Measurements from ENCODE around the gene ZNF133. TPM values are rescaled to one million over a fixed set of nuclear protein-coding genes. Genes with fewer than 3 reads are reported as not detected.
"Not testable (repeated sequence)": the region's sequence is repeated elsewhere in the genome, so short reads cannot be mapped to it uniquely, and the experiment has no call there.

Gene ZNF133
- 10 to 100 TPM in 4 of 6 experiments, 1 to 10 TPM in 2; 8.9 to 11.4 (median 10.2) TPM for total RNA-seq (2021; fragmentation: NEBNext Ultra II Directional; extraction: Animal tissue kit (Norgen Biotek cat#: 25700))
- long read RNA-seq, partial matches to known transcripts = 0 of 1 reads
- long read RNA-seq, other reads (novel, unspliced or antisense) = 1 of 1 reads

GRCh38 chr20:18287915-18288748, at the start of gene ZNF133:
Gene ZNF133, plus strand, starts transcription at chr20:18288527. Its CDS starts 17,160 bp downstream, at chr20:18305687.
- peak within 1 kb of the TSS; percentile 97 for H3K4me3 Mint-ChIP-seq
- peaks cover 52% of the 10 kb centered on the region for H3K36me3 Mint-ChIP-seq (ENCODE audit: low read depth)
- peaks cover 28% of the 10 kb centered on the region for H3K4me1 Mint-ChIP-seq (ENCODE audit: low read depth)
- peaks cover 23% of the 10 kb centered on the region for H3K9me3 Mint-ChIP-seq
- DNase-seq = peak; percentile 84
- H3K27me3 Mint-ChIP-seq (ENCODE audit: insufficient read depth) = peaks cover 1% of the 10 kb centered on the region
- TF ChIP-seq, protein P1, sequence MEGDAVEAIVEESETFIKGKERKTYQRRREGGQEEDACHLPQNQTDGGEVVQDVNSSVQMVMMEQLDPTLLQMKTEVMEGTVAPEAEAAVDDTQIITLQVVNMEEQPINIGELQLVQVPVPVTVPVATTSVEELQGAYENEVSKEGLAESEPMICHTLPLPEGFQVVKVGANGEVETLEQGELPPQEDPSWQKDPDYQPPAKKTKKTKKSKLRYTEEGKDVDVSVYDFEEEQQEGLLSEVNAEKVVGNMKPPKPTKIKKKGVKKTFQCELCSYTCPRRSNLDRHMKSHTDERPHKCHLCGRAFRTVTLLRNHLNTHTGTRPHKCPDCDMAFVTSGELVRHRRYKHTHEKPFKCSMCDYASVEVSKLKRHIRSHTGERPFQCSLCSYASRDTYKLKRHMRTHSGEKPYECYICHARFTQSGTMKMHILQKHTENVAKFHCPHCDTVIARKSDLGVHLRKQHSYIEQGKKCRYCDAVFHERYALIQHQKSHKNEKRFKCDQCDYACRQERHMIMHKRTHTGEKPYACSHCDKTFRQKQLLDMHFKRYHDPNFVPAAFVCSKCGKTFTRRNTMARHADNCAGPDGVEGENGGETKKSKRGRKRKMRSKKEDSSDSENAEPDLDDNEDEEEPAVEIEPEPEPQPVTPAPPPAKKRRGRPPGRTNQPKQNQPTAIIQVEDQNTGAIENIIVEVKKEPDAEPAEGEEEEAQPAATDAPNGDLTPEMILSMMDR (IDR thresholded peaks at IDR 0.05) = peak; percentile 34
- peak within 1 kb of the TSS; percentile 99 for H3K27ac Mint-ChIP-seq

DNA sequence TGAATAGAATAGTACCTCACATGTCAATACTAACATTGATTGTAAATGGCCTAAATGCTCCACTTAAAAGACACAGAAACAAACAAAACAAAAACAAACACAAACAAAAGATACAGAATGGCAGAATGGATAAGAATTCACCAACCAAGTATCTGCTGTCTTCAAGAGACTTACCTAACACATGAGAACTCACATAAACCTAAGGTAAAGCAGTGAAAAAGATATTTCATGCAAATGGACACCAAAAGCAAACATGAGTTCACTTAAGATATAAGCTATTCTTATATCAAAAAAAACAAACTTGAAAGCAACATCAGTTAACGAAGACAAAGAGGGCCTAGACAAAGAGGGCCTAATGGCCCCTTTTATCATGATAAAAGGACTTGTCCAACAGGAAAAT, 47.3 kb upstream of the ZNF133 start:
- TF ChIP-seq, protein P1 (IDR thresholded peaks at IDR 0.05) = no peak
- H3K9me3 Mint-ChIP-seq = no peaks in the 10 kb centered on the region; the same call in 1 of the 2 replicates
- no peak overlapping the region for H3K4me3 Mint-ChIP-seq
- no peak overlapping the region for H3K27ac Mint-ChIP-seq
- no peaks in the 10 kb centered on the region for H3K4me1 Mint-ChIP-seq (ENCODE audit: low read depth)
- H3K36me3 Mint-ChIP-seq (ENCODE audit: low read depth) = no peaks in the 10 kb centered on the region
- H3K27me3 Mint-ChIP-seq (ENCODE audit: insufficient read depth) = peaks cover 6% of the 10 kb centered on the region
- DNase-seq = no peak

GRCh38 chr20:18243802-18244201, 44.5 kb upstream of the ZNF133 start:
- DNase-seq = no peak
- H3K4me3 Mint-ChIP-seq = no peak overlapping the region
- no peaks in the 10 kb centered on the region; the same call in 1 of the 2 replicates for H3K9me3 Mint-ChIP-seq
- H3K36me3 Mint-ChIP-seq (ENCODE audit: low read depth) = no peaks in the 10 kb centered on the region
- TF ChIP-seq, protein P1 (IDR thresholded peaks at IDR 0.05) = no peak
- peaks cover 4% of the 10 kb centered on the region for H3K27me3 Mint-ChIP-seq (ENCODE audit: insufficient read depth)
- no peak overlapping the region for H3K27ac Mint-ChIP-seq
- H3K4me1 Mint-ChIP-seq (ENCODE audit: low read depth) = no peaks in the 10 kb centered on the region

- H3K4me3 Mint-ChIP-seq; H3K27me3 Mint-ChIP-seq (ENCODE audit: insufficient read depth); H3K9me3 Mint-ChIP-seq; H3K36me3 Mint-ChIP-seq (ENCODE audit: low read depth); H3K4me1 Mint-ChIP-seq (ENCODE audit: low read depth); H3K27ac Mint-ChIP-seq; DNase-seq: not testable (repeated sequence)
Observed at GRCh38 chr20:18248545-18248944, 39.8 kb upstream of the ZNF133 start.

DNA sequence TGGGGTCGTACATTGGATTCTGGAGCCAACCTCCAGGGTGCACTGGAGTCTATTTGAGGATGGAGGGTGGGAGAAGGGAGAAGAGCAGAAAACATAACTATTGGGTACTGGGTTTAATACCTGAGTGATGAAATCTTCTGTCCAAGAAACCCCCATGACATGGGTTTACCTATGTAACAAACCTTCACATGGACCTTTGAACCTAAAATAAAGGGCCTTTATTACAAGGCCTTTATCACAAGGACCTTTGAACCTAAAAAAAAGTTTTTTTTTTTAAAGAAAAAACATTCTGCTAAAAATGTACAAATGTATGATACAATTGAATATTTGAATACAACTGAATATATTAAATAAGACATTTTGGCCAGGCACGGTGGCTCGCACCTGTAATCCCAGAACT, 38.1 kb upstream of the ZNF133 start:
- TF ChIP-seq, protein P1 (IDR thresholded peaks at IDR 0.05) = no peak

More for the DNA sequence above, 38.1 kb upstream of the ZNF133 start:
- DNase-seq = no peak
- H3K9me3 Mint-ChIP-seq = no peaks in the 10 kb centered on the region
- no peak overlapping the region for H3K27ac Mint-ChIP-seq
- no peaks in the 10 kb centered on the region for H3K36me3 Mint-ChIP-seq (ENCODE audit: low read depth)
- H3K4me3 Mint-ChIP-seq = no peak overlapping the region
- no peaks in the 10 kb centered on the region for H3K4me1 Mint-ChIP-seq (ENCODE audit: low read depth)
- H3K27me3 Mint-ChIP-seq (ENCODE audit: insufficient read depth) = peaks cover 3% of the 10 kb centered on the region

Measured in HFFc6 (cell line).